ENCODE measurements around the gene GADL1. TPM values are rescaled to one million over a fixed set of nuclear protein-coding genes. Genes with fewer than 3 reads are reported as not detected.

Gene GADL1
- total and polyA plus RNA-seq, 2 experiments from 2014 or later: 13.5 to 16.9 TPM

DNA sequence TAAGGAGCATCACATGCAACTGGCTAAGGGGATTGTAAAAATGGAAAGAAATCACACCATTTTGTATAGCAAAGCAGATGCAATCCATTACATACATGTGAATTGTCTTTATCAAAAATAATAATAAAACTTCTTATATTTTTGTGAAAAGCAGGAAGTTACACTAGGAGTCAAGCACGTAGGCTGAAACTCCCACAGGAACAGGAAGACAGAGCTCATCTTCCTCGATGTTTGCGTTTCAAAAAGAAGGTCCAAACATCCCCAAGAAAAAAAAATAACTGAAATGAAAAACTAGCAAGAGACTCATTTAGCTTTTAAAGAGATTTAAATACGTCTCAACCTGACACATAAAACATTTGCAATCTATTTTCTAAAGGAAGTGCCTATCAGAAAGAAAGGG, 181.5 kb downstream of the GADL1 start:
- Histone ChIP-seq H3K4me3 (no peak overlapping the region), H3K27me3 (no peaks in the 10 kb centered on the region), H3K36me3 (no peaks in the 10 kb centered on the region), H3K4me1 (ENCODE audit: low read depth) (no peaks in the 10 kb centered on the region), H3K27ac (no peak overlapping the region), H3K9me3 (ENCODE audit: low read depth) (no peaks in the 10 kb centered on the region)
- TF ChIP-seq CTCF (IDR thresholded peaks at IDR 0.05; ENCODE audit: low read depth, low read length): no peak
- no peak for DNase-seq (ENCODE audit: low read depth in 1 of 2, low spot score in 1 of 2)

DNA sequence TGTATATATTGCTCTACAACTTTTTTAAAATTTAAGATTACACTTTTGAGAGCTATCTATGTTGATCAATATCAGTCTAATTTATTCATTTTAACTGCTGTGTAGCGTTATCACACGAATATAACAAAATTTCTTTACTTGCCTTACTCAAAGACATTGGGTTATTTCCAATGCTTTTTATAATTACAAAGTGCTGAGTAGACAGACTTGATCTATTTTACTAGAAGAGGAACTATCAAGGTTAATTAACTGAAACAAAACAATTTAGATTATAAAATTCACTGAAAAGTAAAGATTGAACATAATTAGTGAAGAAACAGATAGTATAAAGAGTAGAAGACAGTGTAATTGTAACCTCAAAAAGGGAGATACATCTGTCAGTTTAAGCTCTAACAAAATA, 182.6 kb downstream of the GADL1 start:
- H3K36me3 ChIP-seq: no peaks in the 10 kb centered on the region
- H3K9me3 ChIP-seq (ENCODE audit: low read depth): no peaks in the 10 kb centered on the region
- H3K4me1 ChIP-seq (ENCODE audit: low read depth): no peaks in the 10 kb centered on the region
- TF ChIP-seq CTCF (IDR thresholded peaks at IDR 0.05; ENCODE audit: low read depth, low read length): no peak
- H3K27me3 ChIP-seq: no peaks in the 10 kb centered on the region
- H3K4me3 ChIP-seq: no peak overlapping the region
- no peak overlapping the region for H3K27ac ChIP-seq
- DNase-seq (ENCODE audit: low read depth in 1 of 2, low spot score in 1 of 2): no peak

GRCh38 chr3:30711151-30711550, 183.3 kb downstream of the GADL1 start:
- Histone ChIP-seq H3K4me1 (ENCODE audit: low read depth) (no peaks in the 10 kb centered on the region), H3K9me3 (ENCODE audit: low read depth) (no peaks in the 10 kb centered on the region), H3K4me3 (no peak overlapping the region), H3K27me3 (no peaks in the 10 kb centered on the region), H3K36me3 (no peaks in the 10 kb centered on the region), H3K27ac (no peak overlapping the region)
- TF ChIP-seq CTCF (IDR thresholded peaks at IDR 0.05; ENCODE audit: low read depth, low read length): no peak
- DNase-seq (ENCODE audit: low read depth in 1 of 2, low spot score in 1 of 2): no peak

DNA sequence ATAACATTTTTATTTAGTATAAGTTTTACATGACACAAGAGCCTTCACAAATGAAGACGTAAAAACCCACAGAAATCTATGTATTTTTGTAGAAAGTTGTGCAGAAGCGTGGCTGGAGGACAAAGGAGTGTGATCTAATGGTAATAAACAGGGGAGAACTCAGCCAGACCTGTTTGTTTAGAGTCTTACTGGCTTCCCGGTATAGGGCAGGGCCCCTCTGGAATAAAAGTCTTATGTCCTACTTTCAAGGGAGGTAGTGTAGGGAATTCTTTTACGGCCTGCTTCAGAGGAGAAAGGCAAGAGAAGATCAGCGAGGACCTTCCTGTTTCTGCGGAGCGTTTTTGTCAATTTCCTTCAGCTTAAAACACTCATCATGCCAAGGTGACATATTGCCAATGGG, 184.4 kb downstream of the GADL1 start:
- H3K27me3 ChIP-seq: no peaks in the 10 kb centered on the region
- no peaks in the 10 kb centered on the region for H3K36me3 ChIP-seq
- H3K27ac ChIP-seq: no peak overlapping the region
- DNase-seq (ENCODE audit: low read depth in 1 of 2, low spot score in 1 of 2): no peak
- H3K9me3 ChIP-seq (ENCODE audit: low read depth): no peaks in the 10 kb centered on the region
- no peaks in the 10 kb centered on the region for H3K4me1 ChIP-seq (ENCODE audit: low read depth)
- no peak overlapping the region for H3K4me3 ChIP-seq
- TF ChIP-seq CTCF (IDR thresholded peaks at IDR 0.05; ENCODE audit: low read depth, low read length): no peak

- Histone ChIP-seq H3K4me3 (no peak overlapping the region), H3K27me3 (no peaks in the 10 kb centered on the region), H3K27ac (no peak overlapping the region), H3K9me3 (ENCODE audit: low read depth) (no peaks in the 10 kb centered on the region), H3K36me3 (no peaks in the 10 kb centered on the region), H3K4me1 (ENCODE audit: low read depth) (no peaks in the 10 kb centered on the region)
- no peak for DNase-seq (ENCODE audit: low read depth in 1 of 2, low spot score in 1 of 2)
- no peak for TF ChIP-seq CTCF (IDR thresholded peaks at IDR 0.05; ENCODE audit: low read depth, low read length)
Observed at GRCh38 chr3:30708472-30708871, 186.0 kb downstream of the GADL1 start.

- no peaks in the 10 kb centered on the region for H3K9me3 ChIP-seq (ENCODE audit: low read depth)
- no peak for TF ChIP-seq CTCF (IDR thresholded peaks at IDR 0.05; ENCODE audit: low read depth, low read length)
- H3K4me1 ChIP-seq (ENCODE audit: low read depth): no peaks in the 10 kb centered on the region
- no peaks in the 10 kb centered on the region for H3K36me3 ChIP-seq
- no peak for DNase-seq (ENCODE audit: low read depth in 1 of 2, low spot score in 1 of 2)
- no peaks in the 10 kb centered on the region for H3K27me3 ChIP-seq
- no peak overlapping the region for H3K27ac ChIP-seq
- H3K4me3 ChIP-seq: no peak overlapping the region
Observed at GRCh38 chr3:30707825-30708224, 186.6 kb downstream of the GADL1 start.

Measured in cardiac muscle cell (in vitro differentiated cells and primary cell).